H1 (cell line): Measurements from ENCODE around the gene SLC35F3. TPM values are rescaled to one million over a fixed set of nuclear protein-coding genes. Genes with fewer than 3 reads are reported as not detected.

Experiments used
- CTCF ChIA-PET: fragments of 300-600 bp; sonication (Branson Sonifier 250); formaldehyde crosslinking; loops from one replicate; lab custom pipeline; 2021; ENCODE audit not compliant: partially characterized antibody; lab: Charles Lee
- POLR2A ChIA-PET: fragments of 300-600 bp; sonication (Branson Sonifier 250); formaldehyde crosslinking; loops from one replicate; lab custom pipeline; 2021; ENCODE audit warnings: inconsistent platforms; ENCODE audit not compliant: partially characterized antibody; lab: Charles Lee
- DNase-seq, 2 experiments: peaks; one replicate each; pipeline versions ENCODE4 v3.0.0 to v3.0.0-alpha.2; 2010 to 2022; ENCODE audit warnings: low spot score in 2 of 2, low read depth in 1 of 2, mixed read lengths in 1 of 2
- FAIRE-seq: peaks from 2 replicates; lab custom pipeline; 2011; peaks lifted over from hg19 to GRCh38; lab: Jason Lieb, UNC
- H2AFZ ChIP-seq: 2 replicates; pipeline ENCODE4 v1.8.1; 2012; ENCODE audit warnings: low read length, inconsistent platforms
- H2AK5ac ChIP-seq: 2 replicates; pipeline ENCODE4 v1.6.1; 2013; ENCODE audit warnings: low read depth, low read length
- H2BK120ac ChIP-seq: replicated peaks from 2 replicates; pipeline ENCODE3; 2013; ENCODE audit warnings: low read depth, low read length, inconsistent platforms
- H2BK12ac ChIP-seq: 2 replicates; pipeline ENCODE4 v1.6.1; 2013; ENCODE audit warnings: low read depth, low read length
- H2BK15ac ChIP-seq: 2 replicates; pipeline ENCODE4 v1.6.1; 2013; ENCODE audit warnings: low read length
- H2BK20ac ChIP-seq: 2 replicates; pipeline ENCODE4 v1.6.1; 2013; ENCODE audit warnings: low read length
- H2BK5ac ChIP-seq: 2 replicates; pipeline ENCODE4 v1.6.1; 2013; ENCODE audit warnings: low read depth, low read length
- H3K14ac ChIP-seq: 2 replicates; pipeline ENCODE4 v1.6.1; 2013; ENCODE audit warnings: inconsistent platforms; ENCODE audit not compliant: insufficient read length
- H3K18ac ChIP-seq: 2 replicates; pipeline ENCODE4 v1.6.1; 2013; ENCODE audit warnings: low read length; ENCODE audit errors: extremely low read depth
- H3K23ac ChIP-seq: 2 replicates; pipeline ENCODE4 v1.6.1; 2013; ENCODE audit warnings: inconsistent platforms; ENCODE audit not compliant: insufficient read length
- H3K23me2 ChIP-seq: 2 replicates; pipeline ENCODE4 v1.6.1; 2013; ENCODE audit warnings: low read depth, low read length
- H3K27ac ChIP-seq: 2 replicates; pipeline ENCODE4 v1.6.1; 2011; ENCODE audit warnings: low read depth, low read length, inconsistent platforms
- H3K27me3 ChIP-seq, 4 experiments: replicated peaks in 1 of 4; 1 replicate in 1 of 4; 2 replicates in 3 of 4; pipeline versions ENCODE4 v1.6.1 to v1.8.1; 2011 to 2013; ENCODE audit warnings: low read length in 3 of 4, mild to moderate bottlenecking in 3 of 4, inconsistent platforms in 2 of 4, mixed read lengths in 2 of 4, moderate library complexity in 1 of 4; ENCODE audit not compliant: control insufficient read depth in 3 of 4, insufficient read depth in 3 of 4; ENCODE audit errors: extremely low read depth in 1 of 4
- H3K36me3 ChIP-seq, 4 experiments: 2 replicates each; pipeline versions ENCODE4 v1.6.1 to v1.8.1; 2011 to 2013; ENCODE audit warnings: mild to moderate bottlenecking in 4 of 4, low read length in 3 of 4, moderate library complexity in 2 of 4, control low read depth in 1 of 4, inconsistent platforms in 1 of 4; ENCODE audit not compliant: insufficient read depth in 4 of 4, control insufficient read depth in 2 of 4
- H3K4ac ChIP-seq: replicated peaks from 2 replicates; pipeline ENCODE3; 2013; ENCODE audit warnings: low read length, low read depth, mixed read lengths, inconsistent platforms; ENCODE audit not compliant: insufficient read length
- H3K4me1 ChIP-seq, 4 experiments: replicated peaks in 1 of 4; 1 replicate in 1 of 4; 2 replicates in 3 of 4; pipeline versions ENCODE4 v1.6.1 to v1.8.1; 2011 to 2013; ENCODE audit warnings: low read length in 3 of 4, inconsistent platforms in 2 of 4, mixed read lengths in 1 of 4; ENCODE audit not compliant: insufficient read depth in 4 of 4, control insufficient read depth in 3 of 4
- H3K4me2 ChIP-seq, 2 experiments: 2 replicates each; pipeline versions ENCODE4 v1.6.1 to v1.8.1; 2011 to 2013; ENCODE audit warnings: low read depth in 2 of 2, low read length in 2 of 2, control low read depth in 1 of 2, inconsistent platforms in 1 of 2, mild to moderate bottlenecking in 1 of 2; ENCODE audit not compliant: insufficient read depth in 1 of 2
- H3K4me3 ChIP-seq, 4 experiments: fragments of 200-600, 300-600 bp in 1 of 4; sonication (generic), shearing (Covaris generic), sonication (Bioruptor Twin) in 1 of 4; 2 replicates each; pipeline versions ENCODE4 v1.5.1 to v1.8.1; 2011 to 2016; ENCODE audit warnings: low read length in 4 of 4, low read depth in 3 of 4, control low read depth in 2 of 4, inconsistent platforms in 2 of 4, mild to moderate bottlenecking in 2 of 4, mixed read lengths in 1 of 4, moderate library complexity in 1 of 4; ENCODE audit not compliant: insufficient read depth in 2 of 4; ENCODE audit errors: extremely low read depth in 1 of 4
- H3K56ac ChIP-seq: replicated peaks from 2 replicates; pipeline ENCODE3; 2013; ENCODE audit warnings: low read depth, mild to moderate bottlenecking, mixed read lengths, low read length, inconsistent platforms; ENCODE audit not compliant: insufficient read length
- H3K79me1 ChIP-seq: 2 replicates; pipeline ENCODE4 v1.6.1; 2013; ENCODE audit warnings: low read depth, low read length, control low read depth
- H3K79me2 ChIP-seq, 2 experiments: 2 replicates each; pipeline versions ENCODE4 v1.6.1 to v1.8.1; 2012 to 2013; ENCODE audit warnings: low read length in 2 of 2, mild to moderate bottlenecking in 2 of 2, inconsistent platforms in 1 of 2; ENCODE audit not compliant: insufficient read depth in 2 of 2, control insufficient read depth in 1 of 2
- H3K9ac ChIP-seq, 4 experiments: replicated peaks in 1 of 4; 1 replicate in 1 of 4; 2 replicates in 3 of 4; pipeline versions ENCODE4 v1.6.1 to v1.8.1; 2011 to 2013; ENCODE audit warnings: low read depth in 3 of 4, low read length in 3 of 4, control low read depth in 2 of 4, mild to moderate bottlenecking in 2 of 4, moderate library complexity in 2 of 4, inconsistent platforms in 1 of 4; ENCODE audit errors: extremely low read depth in 1 of 4
- H3K9me3 ChIP-seq, 2 experiments: 2 replicates each; pipeline versions ENCODE4 v1.6.1 to v1.8.1; 2012 to 2013; ENCODE audit warnings: mild to moderate bottlenecking in 2 of 2, moderate library complexity in 2 of 2, control low read depth in 1 of 2, inconsistent platforms in 1 of 2, low read depth in 1 of 2, low read length in 1 of 2, mixed read lengths in 1 of 2; ENCODE audit not compliant: insufficient read depth in 2 of 2
- H4K20me1 ChIP-seq, 2 experiments: replicated peaks in 1 of 2; 2 replicates each; pipeline versions ENCODE3 to v1.8.1; 2011 to 2013; ENCODE audit warnings: inconsistent platforms in 2 of 2, low read length in 2 of 2, mild to moderate bottlenecking in 1 of 2; ENCODE audit not compliant: insufficient read depth in 2 of 2, control insufficient read depth in 1 of 2
- H4K5ac ChIP-seq: 2 replicates; pipeline ENCODE4 v1.6.1; 2013; ENCODE audit warnings: low read length, low read depth, mixed read lengths, inconsistent platforms; ENCODE audit not compliant: insufficient read length
- H4K8ac ChIP-seq: 2 replicates; pipeline ENCODE4 v1.8.0; 2013; ENCODE audit warnings: mild to moderate bottlenecking, moderate library complexity, low read length, inconsistent platforms; ENCODE audit not compliant: insufficient read depth; ENCODE audit errors: extremely low read depth
- H4K91ac ChIP-seq: replicated peaks from 2 replicates; pipeline ENCODE3; 2013; ENCODE audit warnings: low read length, mixed read lengths, inconsistent platforms; ENCODE audit not compliant: insufficient read length
- BCL11A ChIP-seq, 2 experiments: IDR thresholded peaks; one replicate each; pipeline ENCODE4 v1.6.1; 2011; ENCODE audit warnings: low read depth in 2 of 2, low read length in 2 of 2, mild to moderate bottlenecking in 2 of 2
- CBX5 ChIP-seq: fragments of 300-800, 300-1000 bp; sonication (generic); IDR thresholded peaks from 2 replicates; pipeline ENCODE4 v1.7.1; 2016; ENCODE audit warnings: antibody characterized with exemption, low read length, low read depth
- CHD2 ChIP-seq: IDR thresholded peaks from 2 replicates; pipeline ENCODE4 v1.6.1; 2012; ENCODE audit warnings: low read length, improper control_type of control experiment
- HDAC2 ChIP-seq, 2 experiments: fragments of 300-600 bp in 1 of 2; sonication (generic) in 1 of 2; IDR thresholded peaks; 2 replicates each; pipeline ENCODE4 v1.6.1; 2011 to 2012; ENCODE audit warnings: low read depth in 2 of 2, low read length in 2 of 2, mild to moderate bottlenecking in 2 of 2, moderate library complexity in 2 of 2, borderline replicate concordance in 1 of 2, inconsistent platforms in 1 of 2
- POLR2AphosphoS5 ChIP-seq: IDR thresholded peaks from 2 replicates; pipeline ENCODE4 v1.6.1; 2011; ENCODE audit warnings: low read depth, low read length
- SIN3A ChIP-seq, 2 experiments: IDR thresholded peaks in 1 of 2; conservative IDR thresholded peaks in 1 of 2; 2 replicates each; pipeline ENCODE4 v1.6.1; 2011 to 2012; ENCODE audit warnings: low read length in 2 of 2, improper control_type of control experiment in 1 of 2, low read depth in 1 of 2, mild to moderate bottlenecking in 1 of 2
- SIRT6 ChIP-seq: IDR thresholded peaks from one replicate; pipeline ENCODE4 v1.7.1; 2012; ENCODE audit warnings: low read length, inconsistent platforms
- SUZ12 ChIP-seq: fragments of 200-600 bp; sonication (generic); IDR thresholded peaks from 2 replicates; pipeline ENCODE4 v1.6.1; 2012; ENCODE audit warnings: mild to moderate bottlenecking, inconsistent platforms, low read length, moderate library complexity, mixed read lengths
- WGBS, 2 experiments: shearing (Covaris generic) in 1 of 2; methylation state at CpG; one replicate each; pipeline versions ENCODE4 v1.1.6 to v1.1.7; 2013 to 2015; ENCODE audit warnings: low lambda C conversion rate in 2 of 2, mixed read lengths in 2 of 2, inconsistent platforms in 1 of 2, low coverage in 1 of 2, missing lambda C conversion rate in 1 of 2; ENCODE audit not compliant: insufficient replicate concordance in 2 of 2, insufficient coverage in 1 of 2, insufficient read length in 1 of 2; ENCODE audit errors: extremely low coverage in 1 of 2, missing lambda C conversion rate in 1 of 2; 5-methylcytosine and 5-hydroxymethylcytosine counted together
- polyA plus RNA-seq, 7 experiments: library from polyadenylated mRNA; depleted of rRNA in 3 of 7; stranded (reverse) in 5 of 7; unstranded in 2 of 7; fragments of >200 nt in 5 of 7; fragments of 200-250 nt in 2 of 7; gene quantifications; 1 replicate in 5 of 7; 2 replicates in 1 of 7; 4 replicates in 1 of 7; pipeline versions ENCODE4 v1.2.1 to v1.2.3, GENCODE V29; 2011 to 2013; ENCODE audit warnings: missing spikeins in 2 of 7, mixed read lengths in 2 of 7
- total RNA-seq: library from RNA; stranded (reverse); fragmentation: NEBNext Ultra II Directional; extraction: Animal tissue kit (Norgen Biotek cat#: 25700); gene quantifications from 2 replicates; pipeline ENCODE4 v1.2.1, GENCODE V29; 2021
- TF ChIP-seq, protein P1 (sequence below): IDR thresholded peaks from 2 replicates; pipeline ENCODE4 v1.6.1; 2012; ENCODE audit warnings: inconsistent platforms

The SLC35F3 gene
- total and polyA plus RNA-seq, 2 of the 8 experiments (the other 6 are each of a cell fraction or from before 2014, with no cell fraction given) = 0.78 to 1.2 TPM

DNA sequence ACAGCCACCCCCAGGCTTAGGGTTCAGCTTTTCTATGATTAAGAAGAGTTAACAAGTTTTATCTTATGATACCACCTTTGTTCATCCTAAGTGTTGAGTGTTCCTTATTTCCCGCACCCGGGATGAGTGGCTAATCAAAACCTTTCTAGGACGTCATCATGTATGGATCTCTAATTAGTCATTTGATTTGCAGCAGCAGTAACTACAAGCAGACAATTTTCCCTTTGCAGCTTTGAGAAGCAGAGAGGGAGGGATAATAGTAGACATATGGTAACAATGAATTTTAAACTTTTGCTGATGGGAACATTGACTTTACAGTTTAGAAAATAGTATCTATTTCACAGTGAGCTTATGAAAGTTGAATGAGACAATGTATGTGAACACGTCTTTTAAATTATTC, 30.8 kb upstream of the SLC35F3 start:
- Histone ChIP-seq H2BK15ac (no peak overlapping the region), H4K20me1 (no peaks in the 10 kb centered on the region), H3K9me3 (peaks cover 0 to 2% of the 10 kb centered on the region in 2 experiments; a peak in 2 of 4 replicates), H3K36me3 (peaks cover 0 to under 1% (median 0%) of the 10 kb centered on the region in 4 experiments; a peak in 1 of 8 replicates), H3K56ac (no peak overlapping the region), H3K4me2 (no peak overlapping the region), H3K23ac (no peak overlapping the region), H3K4ac (no peak overlapping the region), H3K4me3 (no peak overlapping the region), H3K27me3 (no peaks in the 10 kb centered on the region), H3K79me2 (no peaks in the 10 kb centered on the region), H3K23me2 (no peaks in the 10 kb centered on the region), H2AFZ (no peak overlapping the region), H2BK5ac (no peak overlapping the region), H3K14ac (no peak overlapping the region), H2AK5ac (no peak overlapping the region), H4K8ac (no peak overlapping the region), H3K79me1 (no peaks in the 10 kb centered on the region), H4K5ac (no peak overlapping the region), H3K9ac (no peak overlapping the region), H2BK120ac (no peak overlapping the region), H4K91ac (no peak overlapping the region), H3K4me1 (no peaks in the 10 kb centered on the region), H2BK12ac (no peak overlapping the region), H3K27ac (no peak overlapping the region), H3K18ac (no peak overlapping the region), H2BK20ac (no peak overlapping the region)
- DNase-seq = no peak
- ChIA-PET CTCF (interaction anchor here (0.9 kb wide), 1 partner anchor 11 kb away, joined by 4 read pairs; no protein-coding TSS in a partner anchor), POLR2A (no interaction called here)
- no peak for FAIRE-seq
- TF ChIP-seq, protein P1, sequence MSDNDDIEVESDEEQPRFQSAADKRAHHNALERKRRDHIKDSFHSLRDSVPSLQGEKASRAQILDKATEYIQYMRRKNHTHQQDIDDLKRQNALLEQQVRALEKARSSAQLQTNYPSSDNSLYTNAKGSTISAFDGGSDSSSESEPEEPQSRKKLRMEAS = no peak
- TF ChIP-seq SIN3A (conservative IDR thresholded peaks at IDR 0.05 in 1 of 2, IDR thresholded peaks at IDR 0.05 in 1 of 2; ENCODE audit: low read depth in 1 of 2, low read length in 2 of 2) = no peak
- TF ChIP-seq CHD2 = no peak
- no peak for TF ChIP-seq SUZ12
- TF ChIP-seq HDAC2 (IDR thresholded peaks at IDR 0.05; ENCODE audit: borderline replicate concordance in 1 of 2, low read depth in 2 of 2, low read length in 2 of 2) = no peak
- TF ChIP-seq POLR2AphosphoS5 = no peak
- TF ChIP-seq CBX5 = no peak
- no peak for TF ChIP-seq SIRT6
- no peak for TF ChIP-seq BCL11A (IDR thresholded peaks at IDR 0.05; ENCODE audit: low read depth in 2 of 2, low read length in 2 of 2)
- WGBS, 2 experiments = 96% methylated on average over 4 of the region's 4 CpGs; no CpG with 5 or more reads in 1 of the 2 experiments
